ENCODE results near the gene GALNT9.
"Not testable (repeated sequence)": the region's sequence is repeated elsewhere in the genome, so short reads cannot be mapped to it uniquely, and the experiment has no call there.

The GALNT9 gene

DNA sequence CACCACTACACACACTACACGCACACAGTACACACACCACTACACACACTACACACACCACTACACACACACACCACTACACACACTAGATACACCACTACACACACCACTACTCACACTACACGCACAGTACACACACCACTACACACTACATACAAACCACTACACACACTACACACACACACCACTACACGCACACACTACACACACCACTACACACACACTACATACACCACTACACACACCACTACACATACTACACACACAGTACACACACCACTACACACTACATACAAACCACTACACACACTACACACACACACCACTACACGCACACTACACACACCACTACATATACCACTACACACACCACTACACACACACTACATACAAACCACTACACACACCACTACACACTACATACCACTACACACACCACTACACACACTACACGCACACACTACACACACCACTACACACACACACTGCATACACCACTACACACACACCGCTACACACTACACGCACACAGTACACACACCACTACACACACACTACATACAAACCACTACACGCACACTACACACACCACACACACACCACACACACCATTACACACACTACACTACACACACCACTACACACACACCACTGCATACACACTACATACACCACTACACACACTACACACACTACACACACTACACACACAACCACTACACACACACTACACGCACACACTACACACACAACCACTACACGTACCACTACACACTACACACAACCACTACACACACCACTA, 173.4 kb downstream of the GALNT9 start:
- no peak for DNase-seq (ENCODE audit: low spot score)

DNA sequence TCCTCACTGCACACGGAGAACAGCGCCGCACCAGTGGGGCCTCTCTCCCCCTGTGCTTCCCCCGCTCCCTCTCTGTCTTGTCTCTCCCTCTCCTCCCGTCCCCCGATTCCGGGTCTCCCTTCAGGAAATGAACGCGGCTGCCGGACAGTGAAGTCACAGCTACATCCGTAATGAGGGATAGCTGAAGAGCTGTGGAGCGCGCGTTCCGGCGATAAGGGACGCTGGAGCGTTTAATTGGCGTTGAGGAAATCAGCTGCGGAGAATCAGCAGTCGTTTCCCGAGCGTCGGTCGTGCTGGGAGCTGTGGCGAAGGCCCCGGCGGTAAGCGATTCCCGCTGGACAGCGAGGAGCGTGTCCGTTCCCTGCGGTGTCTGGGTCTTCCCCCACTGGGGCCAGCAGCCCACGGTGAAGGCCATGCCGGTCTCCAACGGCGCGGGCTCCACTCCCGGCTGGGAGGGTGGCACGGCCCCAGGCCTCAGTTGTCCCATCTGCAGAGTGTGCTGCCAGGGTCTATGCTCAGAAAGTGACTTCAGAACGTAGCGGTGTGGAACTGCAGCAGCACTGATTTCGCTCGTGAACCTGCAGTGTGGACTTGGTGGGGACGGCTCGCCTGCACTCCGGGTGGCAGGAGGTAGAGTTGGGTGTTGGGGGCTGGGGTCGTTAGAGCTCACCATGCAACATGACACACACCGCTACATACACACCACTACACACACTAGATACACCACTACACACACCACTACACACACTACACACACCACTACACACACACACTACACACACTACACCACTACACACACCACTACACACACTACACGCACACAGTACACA, 174.2 kb downstream of the GALNT9 start:
- DNase-seq (ENCODE audit: low spot score), result no peak

DNA sequence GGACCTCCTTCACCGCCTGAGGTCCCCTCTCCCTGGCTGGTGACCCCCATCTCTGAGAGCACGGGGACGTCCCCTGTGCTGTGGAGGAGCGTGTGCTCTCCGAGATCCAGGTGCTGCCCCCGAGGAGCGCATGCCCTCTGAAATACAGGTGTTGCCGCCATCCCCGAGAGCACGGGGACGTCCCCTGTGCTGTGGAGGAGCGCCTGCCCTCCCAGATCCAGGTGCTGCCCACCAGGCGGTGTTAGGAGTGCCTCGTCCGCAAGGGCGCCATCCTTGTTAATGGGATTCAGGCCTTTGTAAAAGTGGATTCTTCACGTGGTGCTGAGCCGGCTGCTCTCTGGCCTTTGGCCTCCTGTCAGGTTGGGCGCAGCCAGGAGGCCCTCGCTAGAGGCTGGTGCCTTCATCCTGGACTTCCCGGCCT, 175.0 kb downstream of the GALNT9 start:
- no peak for DNase-seq (ENCODE audit: low spot score)

DNA sequence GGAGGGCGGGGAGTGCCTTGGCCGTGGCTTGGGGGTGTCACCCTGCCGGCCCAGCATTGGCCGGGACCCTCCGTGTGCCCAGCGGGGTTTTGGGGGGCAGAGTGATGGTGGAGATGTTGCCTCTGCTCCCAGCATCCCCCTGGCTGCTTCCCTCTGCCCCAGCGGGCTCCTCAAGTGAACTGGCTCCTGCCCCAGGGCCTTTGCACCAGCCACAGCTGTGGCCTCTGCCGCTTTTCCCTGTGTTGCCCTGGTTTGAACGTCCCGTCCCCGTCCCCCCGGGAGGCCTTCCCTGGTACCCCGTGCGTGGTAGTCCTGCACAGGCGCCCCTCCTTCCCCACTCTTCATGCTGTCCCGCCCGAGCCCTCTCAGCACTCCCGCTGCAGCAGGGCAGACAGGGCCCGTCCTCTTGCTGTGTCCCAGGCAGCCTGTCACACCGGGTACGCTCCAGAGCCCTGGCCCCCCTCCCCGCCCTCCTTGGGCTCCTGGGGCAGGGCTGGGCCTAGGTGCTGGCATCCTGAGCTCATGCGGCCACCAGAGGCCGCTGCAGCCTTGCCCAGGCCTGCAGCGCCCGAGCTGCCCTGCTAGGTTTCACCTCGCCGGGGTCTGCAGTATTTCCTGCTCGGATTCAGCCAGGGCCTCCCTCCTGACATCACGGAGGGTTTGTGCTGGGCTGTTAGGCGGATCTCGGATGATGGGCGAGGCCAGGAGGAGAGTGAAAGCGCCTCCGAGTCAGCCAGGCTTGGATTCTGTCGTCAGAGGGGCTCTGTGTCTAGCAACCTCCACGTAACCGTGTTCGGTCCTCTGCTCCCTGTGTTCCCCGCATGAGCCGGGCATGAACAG, 175.7 kb downstream of the GALNT9 start:
- peak; percentile 58 for DNase-seq (ENCODE audit: low spot score)

DNA sequence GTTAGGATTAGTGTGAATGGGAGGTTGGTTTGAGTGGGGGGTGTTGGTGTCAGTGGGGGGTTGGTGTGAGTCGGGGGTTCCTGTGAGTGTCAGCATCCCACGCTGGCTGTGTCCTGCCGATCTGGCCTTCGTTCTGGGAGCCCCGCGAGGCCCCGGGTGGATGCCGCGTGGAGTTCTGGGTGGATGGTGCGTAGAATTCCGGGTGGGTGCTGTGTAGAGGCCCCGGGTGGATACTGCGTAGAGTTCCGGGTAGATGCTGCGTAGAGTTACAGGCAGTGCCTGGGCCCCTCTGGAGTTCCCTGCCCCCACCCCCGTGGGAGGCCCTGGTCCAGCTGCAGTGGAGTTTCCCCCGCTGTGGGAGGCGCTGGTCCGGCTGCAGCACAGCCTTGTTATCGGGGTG, 176.4 kb downstream of the GALNT9 start:
- DNase-seq (ENCODE audit: low spot score), result no peak

DNA sequence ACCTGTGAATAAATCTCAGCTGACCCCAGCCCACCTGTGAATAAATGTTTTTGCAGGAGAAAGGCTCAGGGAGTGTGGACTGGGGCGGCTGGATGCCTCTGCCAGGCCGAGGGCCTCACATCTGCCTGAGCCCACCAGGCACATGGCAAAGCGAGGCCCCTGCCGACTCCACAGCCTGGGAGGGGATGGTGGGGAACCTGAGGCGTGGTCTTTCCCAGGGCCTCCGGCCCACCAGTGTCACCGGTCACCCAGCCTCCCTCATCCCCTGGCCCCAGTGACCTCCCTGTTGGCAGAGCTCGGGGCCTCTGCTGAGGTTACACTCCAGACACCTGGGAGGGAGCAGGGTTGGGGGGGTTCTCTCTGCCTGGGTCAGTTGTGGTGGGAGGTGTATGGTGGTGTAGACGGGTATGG, 177.0 kb downstream of the GALNT9 start:
- DNase-seq (ENCODE audit: low spot score), result no peak

DNA sequence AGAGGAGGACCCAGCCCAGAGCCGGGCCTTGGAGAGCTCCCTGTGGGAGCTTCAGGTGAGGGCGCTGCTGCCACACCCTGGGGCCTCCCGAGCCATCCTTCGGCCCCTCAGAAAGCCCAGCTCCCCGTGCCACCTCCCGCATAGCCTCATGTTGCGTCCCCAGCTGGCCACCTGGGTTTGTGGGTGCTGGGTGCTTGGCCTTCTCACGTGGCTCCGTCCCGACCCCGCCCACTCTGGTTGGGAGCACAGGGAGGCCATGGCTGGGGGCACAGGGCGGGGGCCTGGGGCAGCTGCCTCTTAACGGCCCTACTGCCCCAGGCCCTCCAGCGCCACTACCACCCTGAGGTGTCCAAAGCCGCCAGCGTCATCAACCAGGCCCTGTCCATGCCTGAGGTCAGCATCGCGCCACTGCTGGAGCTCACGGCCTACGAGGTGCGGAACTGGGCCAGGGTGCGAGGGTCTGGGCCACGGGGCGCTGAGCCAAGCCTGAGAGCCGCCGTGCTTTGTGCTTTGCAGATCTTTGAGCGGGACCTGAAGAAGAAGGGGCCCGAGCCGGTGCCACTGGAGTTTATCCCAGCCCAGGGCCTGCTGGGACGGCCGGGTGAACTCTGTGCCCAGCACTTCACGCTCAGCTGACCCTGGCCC, 177.5 kb downstream of the GALNT9 start:
- DNase-seq (ENCODE audit: low spot score), result no peak

DNA sequence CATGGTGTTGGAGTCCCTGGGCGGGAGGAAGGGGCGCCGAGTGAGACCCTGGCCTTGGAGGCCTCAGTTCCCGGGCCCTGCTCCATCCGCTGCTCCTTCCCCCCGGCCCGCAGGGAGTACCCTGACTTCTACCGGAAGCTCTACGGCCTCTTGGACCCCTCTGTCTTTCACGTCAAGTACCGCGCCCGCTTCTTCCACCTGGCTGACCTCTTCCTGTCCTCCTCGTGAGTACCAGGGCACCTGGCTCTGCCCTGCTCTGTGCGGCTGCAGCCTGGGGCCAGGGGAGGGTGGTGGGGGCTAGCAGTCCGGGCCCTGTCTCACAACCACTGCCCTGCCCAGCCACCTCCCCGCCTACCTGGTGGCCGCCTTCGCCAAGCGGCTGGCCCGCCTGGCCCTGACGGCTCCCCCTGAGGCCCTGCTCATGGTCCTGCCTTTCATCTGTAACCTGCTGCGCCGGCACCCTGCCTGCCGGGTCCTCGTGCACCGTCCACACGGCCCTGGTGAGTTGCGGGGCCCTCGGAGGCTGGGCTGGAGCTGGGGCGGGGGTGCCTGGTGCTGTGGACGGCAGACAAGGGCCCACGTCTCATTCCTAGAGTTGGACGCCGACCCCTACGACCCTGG, 178.1 kb downstream of the GALNT9 start:
- DNase-seq (ENCODE audit: low spot score), result no peak

DNA sequence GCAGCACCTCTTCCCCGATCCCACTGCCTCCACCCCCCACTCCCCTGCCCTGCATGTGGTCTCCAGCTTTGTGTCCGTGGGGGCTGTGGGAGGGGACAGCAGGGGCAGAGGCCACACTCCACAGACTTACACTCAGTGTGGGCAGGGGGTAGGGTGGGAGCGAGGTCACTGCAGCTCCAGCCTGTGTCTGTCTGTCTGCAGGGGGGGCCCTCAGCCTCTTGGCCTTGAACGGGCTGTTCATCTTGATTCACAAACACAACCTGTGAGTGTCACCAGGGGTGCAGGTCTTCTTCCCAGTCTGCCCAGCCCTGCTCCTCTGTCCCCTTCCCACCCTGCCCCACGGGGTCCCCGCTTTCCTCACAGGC, 178.6 kb downstream of the GALNT9 start:
- no peak for DNase-seq (ENCODE audit: low spot score)

DNA sequence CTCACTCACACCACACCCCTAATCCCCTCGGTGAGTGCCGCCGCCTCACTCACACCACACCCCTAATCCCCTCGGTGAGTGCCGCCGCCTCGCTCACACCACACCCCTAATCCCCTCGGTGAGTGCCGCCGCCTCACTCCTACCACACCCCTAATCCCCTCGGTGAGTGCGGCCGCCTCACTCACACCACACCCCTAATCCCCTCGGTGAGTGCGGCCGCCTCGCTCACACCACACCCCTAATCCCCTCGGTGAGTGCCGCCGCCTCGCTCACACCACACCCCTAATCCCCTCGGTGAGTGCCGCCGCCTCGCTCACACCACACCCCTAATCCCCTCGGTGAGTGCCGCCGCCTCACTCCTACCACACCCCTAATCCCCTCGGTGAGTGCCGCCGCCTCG, 179.9 kb downstream of the GALNT9 start:
- not testable (repeated sequence) for DNase-seq (ENCODE audit: low spot score)

DNA sequence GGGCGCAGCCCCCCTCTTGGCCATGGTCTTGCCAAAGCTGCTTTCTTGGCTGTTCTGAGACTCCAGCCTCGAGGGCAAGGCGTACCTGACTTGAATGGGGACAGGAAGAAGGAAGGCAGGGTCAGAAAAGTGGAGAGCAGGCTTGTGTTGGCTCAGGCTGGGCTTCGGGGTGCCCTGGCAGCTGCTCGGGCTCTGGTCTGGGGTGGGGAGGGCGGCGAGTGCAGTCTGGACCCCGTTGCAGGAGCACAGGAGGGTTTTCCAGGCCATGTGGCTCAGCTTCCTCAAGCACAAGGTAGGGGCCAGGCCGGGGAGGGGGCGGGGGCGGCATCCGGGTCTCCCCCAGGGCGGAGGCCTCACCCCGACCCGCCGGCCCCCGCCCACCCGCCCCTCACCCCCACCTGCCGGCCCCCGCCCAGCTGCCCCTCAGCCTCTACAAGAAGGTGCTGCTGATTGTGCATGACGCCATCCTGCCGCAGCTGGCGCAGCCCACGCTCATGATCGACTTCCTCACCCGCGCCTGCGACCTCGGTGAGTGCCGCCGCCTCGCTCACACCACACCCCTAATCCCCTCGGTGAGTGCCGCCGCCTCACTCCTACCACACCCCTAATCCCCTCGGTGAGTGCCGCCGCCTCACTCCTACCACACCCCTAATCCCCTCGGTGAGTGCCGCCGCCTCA, 180.9 kb downstream of the GALNT9 start:
- DNase-seq (ENCODE audit: low spot score), result no peak

DNA sequence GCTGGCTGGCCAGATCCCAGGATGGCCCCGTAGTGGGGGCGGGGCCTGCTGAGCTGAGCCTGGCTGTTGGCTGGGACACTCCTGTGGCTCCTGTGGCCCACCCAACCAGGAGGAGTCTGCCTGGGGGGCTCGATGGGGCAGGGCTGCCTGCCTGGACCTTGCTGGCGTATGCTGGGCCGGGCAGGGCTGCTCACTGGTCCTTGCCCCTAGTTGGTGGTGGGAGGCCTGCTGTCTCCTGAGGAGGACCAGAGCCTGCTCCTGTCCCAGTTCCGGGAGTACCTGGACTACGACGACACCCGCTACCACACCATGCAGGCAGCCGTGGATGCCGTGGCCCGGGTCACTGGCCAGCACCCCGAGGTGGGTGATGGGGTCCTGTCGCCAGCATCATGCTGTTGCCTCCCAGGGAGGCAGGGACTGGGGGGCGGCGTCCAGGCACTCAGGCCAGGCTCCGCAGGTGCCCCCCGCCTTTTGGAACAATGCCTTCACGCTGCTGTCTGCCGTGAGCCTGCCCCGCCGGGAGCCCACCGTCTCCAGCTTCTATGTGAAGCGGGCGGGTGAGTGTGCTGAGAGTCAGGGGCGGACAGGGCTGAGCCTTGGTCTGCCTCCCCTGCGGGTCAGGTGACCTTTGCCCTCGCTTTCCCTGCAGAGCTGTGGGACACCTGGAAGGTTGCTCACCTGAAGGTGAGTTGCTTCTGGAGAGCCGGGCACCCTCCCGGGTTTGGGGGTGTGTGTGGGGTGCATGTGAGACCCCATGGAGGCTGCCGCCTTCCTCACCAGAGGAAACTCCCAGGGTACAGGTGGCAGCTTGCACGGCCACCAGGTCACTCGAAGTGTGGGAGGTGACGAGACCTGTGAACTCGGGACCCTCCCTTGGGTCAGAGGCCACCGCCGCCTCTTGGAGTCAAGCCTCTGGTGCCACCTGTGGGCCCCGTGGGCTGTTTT, 181.7 kb downstream of the GALNT9 start:
- no peak for DNase-seq (ENCODE audit: low spot score)

DNA sequence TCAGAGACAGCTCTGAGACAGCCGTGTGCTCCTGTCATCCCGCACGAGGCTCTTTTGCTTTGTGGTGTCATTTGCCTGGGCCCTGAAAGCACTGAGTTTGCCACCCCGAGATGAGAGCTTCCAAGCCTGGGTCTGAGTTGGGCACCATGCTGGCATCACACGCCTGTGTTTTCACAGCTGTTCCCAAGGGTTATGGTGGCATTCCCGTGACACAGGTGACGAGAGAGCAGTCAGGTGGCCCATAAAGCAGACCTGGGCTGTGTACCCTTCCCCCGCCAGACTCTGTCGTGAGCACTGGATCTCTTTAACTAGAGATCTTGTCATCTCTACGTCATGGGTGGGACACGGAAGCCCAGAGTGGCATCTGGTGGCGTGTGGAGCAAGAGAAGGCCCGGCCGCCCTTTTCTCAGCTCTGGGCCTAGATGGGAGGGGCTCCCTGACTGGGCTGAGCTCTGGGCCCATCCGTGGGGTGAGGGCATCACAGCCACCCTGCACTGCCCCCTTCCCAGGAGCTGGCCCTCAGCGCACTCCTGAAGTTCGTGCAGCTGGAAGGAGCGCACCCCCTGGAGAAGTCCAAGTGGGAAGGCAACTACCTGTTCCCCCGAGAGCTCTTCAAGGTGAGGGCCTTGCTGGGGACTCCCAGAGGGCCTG, 182.5 kb downstream of the GALNT9 start:
- DNase-seq (ENCODE audit: low spot score), result no peak
